ENCODE results near the gene SMOC2. TPM values are rescaled to one million over a fixed set of nuclear protein-coding genes. Genes with fewer than 3 reads are reported as not detected.

Gene SMOC2
- polyA plus RNA-seq, 3 donors, result not detected

DNA sequence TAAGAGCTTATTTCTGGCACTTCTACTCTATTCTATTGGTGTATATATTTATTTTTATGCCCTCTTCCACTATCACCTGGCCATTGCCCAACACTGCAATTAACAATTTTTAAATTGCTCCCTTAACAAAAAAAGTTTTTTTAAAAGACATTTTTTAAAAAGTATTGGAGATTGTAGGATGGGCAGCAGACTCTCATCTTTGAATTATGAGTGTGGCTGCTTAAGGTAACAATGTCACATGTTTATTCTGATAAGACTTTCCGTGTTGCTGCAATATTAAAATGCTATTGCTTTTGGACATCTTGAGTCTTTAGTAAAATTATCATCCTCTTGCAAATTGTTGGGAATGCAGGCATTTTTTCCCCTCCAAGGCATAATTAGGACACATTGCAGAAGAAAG is 31.4 kb downstream of the SMOC2 start:
- H3K9me3 ChIP-seq (replicated peaks in 1 of 2; ENCODE audit: control insufficient read depth in 1 of 2, insufficient read depth in 1 of 2, low read length in 2 of 2), result peaks cover 17 to 28% of the 10 kb centered on the region in 2 donors
- H3K4me1 ChIP-seq (ENCODE audit: control insufficient read depth in 1 of 2, insufficient read depth in 2 of 2, low read length in 2 of 2), result no peaks in the 10 kb centered on the region
- no peaks in the 10 kb centered on the region for H3K36me3 ChIP-seq (replicated peaks in 1 of 2; ENCODE audit: control insufficient read depth in 1 of 2, insufficient read depth in 2 of 2, low read length in 2 of 2)
- Mint-ChIP-seq H3K27me3 (ENCODE audit: low read depth in 3 of 3) (no peaks in the 10 kb centered on the region), H3K27ac (no peak overlapping the region), H3K4me3 (no peak overlapping the region), H3K4me1 (no peaks in the 10 kb centered on the region), H3K9me3 (peaks cover 7 to 16% (median 9%) of the 10 kb centered on the region in 7 donors), H3K36me3 (no peaks in the 10 kb centered on the region)
- no peak for DNase-seq
- H3K9ac ChIP-seq (ENCODE audit: insufficient read depth, low read length, poor library complexity, severe bottlenecking), result no peak overlapping the region
- intact Hi-C loops (cut with micrococcal nuclease), result no loop called here
- H2AFZ ChIP-seq (ENCODE audit: insufficient read depth, low read depth, low read length, poor library complexity, severe bottlenecking), result no peak overlapping the region
- no peaks in the 10 kb centered on the region for H3K27me3 ChIP-seq (ENCODE audit: control insufficient read depth in 2 of 2, insufficient read depth in 2 of 2, low read length in 2 of 2)
- H3K27ac ChIP-seq (ENCODE audit: low read depth in 1 of 2, low read length in 2 of 2), result no peak overlapping the region
- no peaks in the 10 kb centered on the region for H3K79me2 ChIP-seq (ENCODE audit: insufficient read depth, low read length)
- H3K4me3 ChIP-seq (replicated peaks in 1 of 3; ENCODE audit: low read depth in 2 of 3, low read length in 3 of 3), result no peak overlapping the region
- H3K4me2 ChIP-seq (replicated peaks; ENCODE audit: extremely low read depth, low read length, poor library complexity, severe bottlenecking), result no peak overlapping the region
- H4K20me1 ChIP-seq (ENCODE audit: insufficient read depth, low read length), result no peaks in the 10 kb centered on the region
- TF ChIP-seq, protein P1, sequence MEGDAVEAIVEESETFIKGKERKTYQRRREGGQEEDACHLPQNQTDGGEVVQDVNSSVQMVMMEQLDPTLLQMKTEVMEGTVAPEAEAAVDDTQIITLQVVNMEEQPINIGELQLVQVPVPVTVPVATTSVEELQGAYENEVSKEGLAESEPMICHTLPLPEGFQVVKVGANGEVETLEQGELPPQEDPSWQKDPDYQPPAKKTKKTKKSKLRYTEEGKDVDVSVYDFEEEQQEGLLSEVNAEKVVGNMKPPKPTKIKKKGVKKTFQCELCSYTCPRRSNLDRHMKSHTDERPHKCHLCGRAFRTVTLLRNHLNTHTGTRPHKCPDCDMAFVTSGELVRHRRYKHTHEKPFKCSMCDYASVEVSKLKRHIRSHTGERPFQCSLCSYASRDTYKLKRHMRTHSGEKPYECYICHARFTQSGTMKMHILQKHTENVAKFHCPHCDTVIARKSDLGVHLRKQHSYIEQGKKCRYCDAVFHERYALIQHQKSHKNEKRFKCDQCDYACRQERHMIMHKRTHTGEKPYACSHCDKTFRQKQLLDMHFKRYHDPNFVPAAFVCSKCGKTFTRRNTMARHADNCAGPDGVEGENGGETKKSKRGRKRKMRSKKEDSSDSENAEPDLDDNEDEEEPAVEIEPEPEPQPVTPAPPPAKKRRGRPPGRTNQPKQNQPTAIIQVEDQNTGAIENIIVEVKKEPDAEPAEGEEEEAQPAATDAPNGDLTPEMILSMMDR (IDR thresholded peaks at IDR 0.05), result no peak
- WGBS (ENCODE audit: insufficient coverage), result no CpG with 5 or more reads among the region's 1 CpG

DNA sequence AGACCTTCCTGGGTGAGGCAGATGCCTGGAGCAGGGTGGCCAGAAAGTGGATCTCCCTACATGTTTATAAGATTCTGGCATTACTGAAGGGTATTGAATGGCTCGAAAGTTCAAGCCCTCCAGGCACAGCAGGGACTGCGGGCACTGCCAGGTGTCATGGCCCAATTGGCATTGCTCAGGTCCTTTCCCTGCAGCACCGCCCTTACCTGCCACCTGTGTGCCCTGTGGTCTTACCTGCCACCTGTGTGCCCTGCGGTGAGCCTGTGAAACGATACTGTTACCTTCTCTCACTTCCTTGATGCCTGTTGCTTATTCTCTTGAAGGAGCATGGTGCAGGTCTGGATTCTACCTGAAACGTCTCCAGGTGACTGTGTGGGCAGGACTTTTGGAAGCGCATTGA is 32.2 kb downstream of the SMOC2 start:
- Mint-ChIP-seq H3K9me3 (peaks cover 8 to 18% (median 11%) of the 10 kb centered on the region in 7 donors), H3K27me3 (ENCODE audit: low read depth in 3 of 3) (no peaks in the 10 kb centered on the region), H3K4me1 (no peaks in the 10 kb centered on the region), H3K36me3 (no peaks in the 10 kb centered on the region), H3K4me3 (no peak overlapping the region), H3K27ac (no peak overlapping the region)
- Histone ChIP-seq H2AFZ (ENCODE audit: insufficient read depth, low read depth, low read length, poor library complexity, severe bottlenecking) (no peak overlapping the region), H3K9me3 (replicated peaks in 1 of 2; ENCODE audit: control insufficient read depth in 1 of 2, insufficient read depth in 1 of 2, low read length in 2 of 2) (peaks cover 17 to 34% of the 10 kb centered on the region in 2 donors), H3K79me2 (ENCODE audit: insufficient read depth, low read length) (no peaks in the 10 kb centered on the region), H4K20me1 (ENCODE audit: insufficient read depth, low read length) (no peaks in the 10 kb centered on the region), H3K27ac (ENCODE audit: low read depth in 1 of 2, low read length in 2 of 2) (no peak overlapping the region), H3K36me3 (replicated peaks in 1 of 2; ENCODE audit: control insufficient read depth in 1 of 2, insufficient read depth in 2 of 2, low read length in 2 of 2) (no peaks in the 10 kb centered on the region), H3K27me3 (ENCODE audit: control insufficient read depth in 2 of 2, insufficient read depth in 2 of 2, low read length in 2 of 2) (no peaks in the 10 kb centered on the region), H3K4me2 (replicated peaks; ENCODE audit: extremely low read depth, low read length, poor library complexity, severe bottlenecking) (no peak overlapping the region), H3K4me1 (ENCODE audit: control insufficient read depth in 1 of 2, insufficient read depth in 2 of 2, low read length in 2 of 2) (no peaks in the 10 kb centered on the region), H3K4me3 (replicated peaks in 1 of 3; ENCODE audit: low read depth in 2 of 3, low read length in 3 of 3) (no peak overlapping the region), H3K9ac (ENCODE audit: insufficient read depth, low read length, poor library complexity, severe bottlenecking) (no peak overlapping the region)
- intact Hi-C loops (cut with micrococcal nuclease), result no loop called here
- TF ChIP-seq, protein P1 (IDR thresholded peaks at IDR 0.05), result no peak
- DNase-seq, result no peak
- WGBS (ENCODE audit: insufficient coverage), result 93% methylated on average over 6 of the region's 7 CpGs

Data from CD14-positive monocyte (primary cell).